Mononuclear cell (primary cell): ENCODE results near the gene STAG3. TPM values are rescaled to one million over a fixed set of nuclear protein-coding genes. Genes with fewer than 3 reads are reported as not detected.
"Not testable (repeated sequence)": the region's sequence is repeated elsewhere in the genome, so short reads cannot be mapped to it uniquely, and the experiment has no call there.

Source experiments
- H3K27me3 ChIP-seq: 2 replicates; pipeline ENCODE4 v1.6.0; 2011; ENCODE audit warnings: low read length, control low read depth; ENCODE audit not compliant: insufficient read depth
- H3K4me1 ChIP-seq: 2 replicates; pipeline ENCODE4 v1.5.1; 2011; ENCODE audit warnings: mild to moderate bottlenecking, low read length, control low read depth; ENCODE audit not compliant: insufficient read depth
- H3K4me3 ChIP-seq: 2 replicates; pipeline ENCODE4 v1.5.1; 2011; ENCODE audit warnings: mild to moderate bottlenecking, low read length, moderate library complexity
- H3K9me3 ChIP-seq: 2 replicates; pipeline ENCODE4 v1.5.1; 2011; ENCODE audit warnings: low read depth, mild to moderate bottlenecking, control low read depth, low read length
- total RNA-seq: library from RNA; depleted of rRNA; stranded (reverse); fragments of >200 nt; gene quantifications from one replicate; pipeline ENCODE4 v1.2.3, GENCODE V29; 2012

The STAG3 gene
- total RNA-seq, 1 donor, result 6.7 TPM

- not testable (repeated sequence) for H3K4me3 ChIP-seq, H3K9me3 ChIP-seq, H3K27me3 ChIP-seq
- H3K4me1 ChIP-seq, result peaks cover 11% of the 10 kb centered on the region
Observed at GRCh38 chr7:100183090-100183489, 5.4 kb downstream of the STAG3 start.

GRCh38 chr7:100185726-100186125, 8.0 kb downstream of the STAG3 start:
- no peaks in the 10 kb centered on the region for H3K9me3 ChIP-seq
- no peaks in the 10 kb centered on the region for H3K27me3 ChIP-seq
- H3K4me3 ChIP-seq, result no peak overlapping the region
- peaks cover 1% of the 10 kb centered on the region for H3K4me1 ChIP-seq

GRCh38 chr7:100189061-100189460, 11.3 kb downstream of the STAG3 start:
- Histone ChIP-seq H3K4me1 (peaks cover 20% of the 10 kb centered on the region), H3K27me3 (no peaks in the 10 kb centered on the region), H3K4me3 (no peak overlapping the region), H3K9me3 (no peaks in the 10 kb centered on the region)

GRCh38 chr7:100190048-100190711, 12.5 kb downstream of the STAG3 start:
- Histone ChIP-seq H3K27me3 (no peaks in the 10 kb centered on the region), H3K4me1 (peaks cover 22% of the 10 kb centered on the region), H3K4me3 (no peak overlapping the region), H3K9me3 (no peaks in the 10 kb centered on the region)

- Histone ChIP-seq H3K9me3 (no peaks in the 10 kb centered on the region), H3K4me1 (peaks cover 27% of the 10 kb centered on the region), H3K27me3 (no peaks in the 10 kb centered on the region), H3K4me3 (no peak overlapping the region)
Observed at GRCh38 chr7:100191775-100192174, 14.1 kb downstream of the STAG3 start.

- peaks cover 27% of the 10 kb centered on the region for H3K4me1 ChIP-seq
- not testable (repeated sequence) for H3K27me3 ChIP-seq, H3K9me3 ChIP-seq, H3K4me3 ChIP-seq
Observed at GRCh38 chr7:100192281-100192862, 14.7 kb downstream of the STAG3 start.

- H3K9me3 ChIP-seq, result no peaks in the 10 kb centered on the region
- peaks cover 27% of the 10 kb centered on the region for H3K4me1 ChIP-seq
- no peak overlapping the region for H3K4me3 ChIP-seq
- no peaks in the 10 kb centered on the region for H3K27me3 ChIP-seq
Observed at GRCh38 chr7:100192969-100193368, 15.3 kb downstream of the STAG3 start.

GRCh38 chr7:100195222-100195621, 17.5 kb downstream of the STAG3 start:
- Histone ChIP-seq H3K9me3 (no peaks in the 10 kb centered on the region), H3K4me3 (no peak overlapping the region), H3K27me3 (no peaks in the 10 kb centered on the region), H3K4me1 (peaks cover 31% of the 10 kb centered on the region)

- H3K9me3 ChIP-seq, H3K4me3 ChIP-seq, H3K27me3 ChIP-seq: not testable (repeated sequence)
- H3K4me1 ChIP-seq, result peaks cover 31% of the 10 kb centered on the region
Observed at GRCh38 chr7:100195901-100196322, 18.2 kb downstream of the STAG3 start.

GRCh38 chr7:100198266-100198665, 20.5 kb downstream of the STAG3 start:
- H3K4me3 ChIP-seq, result no peak overlapping the region
- no peaks in the 10 kb centered on the region for H3K9me3 ChIP-seq
- H3K4me1 ChIP-seq, result peaks cover 11% of the 10 kb centered on the region
- H3K27me3 ChIP-seq, result no peaks in the 10 kb centered on the region

- Histone ChIP-seq H3K9me3 (no peaks in the 10 kb centered on the region), H3K4me1 (peaks cover 5% of the 10 kb centered on the region), H3K27me3 (no peaks in the 10 kb centered on the region), H3K4me3 (no peak overlapping the region)
Observed at GRCh38 chr7:100200693-100201092, 23.0 kb downstream of the STAG3 start.

GRCh38 chr7:100204454-100204853, 26.7 kb downstream of the STAG3 start:
- Histone ChIP-seq H3K9me3 (no peaks in the 10 kb centered on the region), H3K4me3 (no peak overlapping the region), H3K4me1 (peaks cover 17% of the 10 kb centered on the region), H3K27me3 (no peaks in the 10 kb centered on the region)

- Histone ChIP-seq H3K4me3 (no peak overlapping the region), H3K9me3 (no peaks in the 10 kb centered on the region), H3K27me3 (no peaks in the 10 kb centered on the region), H3K4me1 (peaks cover 39% of the 10 kb centered on the region)
Observed at GRCh38 chr7:100208911-100209408, 31.2 kb downstream of the STAG3 start.

- H3K4me1 ChIP-seq, result peaks cover 39% of the 10 kb centered on the region
Observed at GRCh38 chr7:100209493-100209892, 31.8 kb downstream of the STAG3 start.

GRCh38 chr7:100210805-100211204, 33.1 kb downstream of the STAG3 start:
- no peaks in the 10 kb centered on the region for H3K27me3 ChIP-seq
- H3K4me3 ChIP-seq, result no peak overlapping the region
- no peaks in the 10 kb centered on the region for H3K9me3 ChIP-seq
- H3K4me1 ChIP-seq, result peaks cover 39% of the 10 kb centered on the region

More at GRCh38 chr7:100209493-100209892, 31.8 kb downstream of the STAG3 start:
- H3K4me3 ChIP-seq, result no peak overlapping the region
- no peaks in the 10 kb centered on the region for H3K9me3 ChIP-seq
- no peaks in the 10 kb centered on the region for H3K27me3 ChIP-seq

GRCh38 chr7:100211342-100211780, 33.6 kb downstream of the STAG3 start:
- no peak overlapping the region for H3K4me3 ChIP-seq
- H3K27me3 ChIP-seq, result no peaks in the 10 kb centered on the region
- H3K9me3 ChIP-seq, result no peaks in the 10 kb centered on the region
- peaks cover 39% of the 10 kb centered on the region for H3K4me1 ChIP-seq
